GM12872 (cell line): ENCODE measurements around the gene GPR34.

Source experiments
- CTCF ChIP-seq: IDR thresholded peaks from 3 replicates; pipeline ENCODE4 v1.5.1; 2011; ENCODE audit warnings: low read depth, mild to moderate bottlenecking, low read length, moderate library complexity; ENCODE audit not compliant: insufficient read depth

GPR34 gene

GRCh38 chrX:41686788-41687187 is 2.0 kb upstream of the GPR34 start:
- TF ChIP-seq CTCF, result no peak

GRCh38 chrX:41688156-41688555 is 617 bp upstream of the GPR34 start:
- no peak for TF ChIP-seq CTCF

GRCh38 chrX:41689711-41690110 is 938 bp downstream of the GPR34 start:
- TF ChIP-seq CTCF, result no peak

GRCh38 chrX:41692162-41692749 is 3.5 kb downstream of the GPR34 start:
- TF ChIP-seq CTCF, result no peak

GRCh38 chrX:41693024-41693423 is 4.3 kb downstream of the GPR34 start:
- TF ChIP-seq CTCF, result no peak

- TF ChIP-seq CTCF, result no peak
Measured at GRCh38 chrX:41695426-41695825, 6.7 kb downstream of the GPR34 start.

GRCh38 chrX:41703574-41704029 is 14.8 kb downstream of the GPR34 start:
- TF ChIP-seq CTCF, result no peak
